Ammon's horn (tissue), 1 donor: ENCODE data around the gene GON7.

Source experiments
- DNase-seq: peaks from one replicate; pipeline ENCODE4 v3.0.0-alpha.2; 2016; ENCODE audit warnings: low spot score

Gene GON7

GRCh38 chr14:93156693-93157369, 50.0 kb downstream of the GON7 start:
- DNase-seq = no peak

DNA sequence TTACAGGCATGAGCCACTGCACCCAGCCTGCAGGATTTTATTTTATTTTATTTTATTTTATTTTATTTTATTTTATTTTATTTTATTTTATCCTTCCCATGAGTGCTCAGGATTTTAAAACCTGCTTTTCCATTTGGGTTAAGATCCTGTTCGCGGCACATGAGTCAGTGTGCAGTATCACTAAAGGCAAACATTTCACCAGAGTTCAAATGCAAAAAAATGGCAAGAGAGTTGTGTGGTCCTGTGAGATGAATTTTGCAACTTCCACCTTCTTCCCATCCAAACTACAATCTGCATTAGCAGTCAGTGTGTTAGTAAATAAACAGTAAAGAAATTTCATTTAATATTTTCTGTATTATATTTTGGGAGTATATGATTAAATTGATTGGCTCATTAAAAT, 51.2 kb downstream of the GON7 start:
- no peak for DNase-seq

DNA sequence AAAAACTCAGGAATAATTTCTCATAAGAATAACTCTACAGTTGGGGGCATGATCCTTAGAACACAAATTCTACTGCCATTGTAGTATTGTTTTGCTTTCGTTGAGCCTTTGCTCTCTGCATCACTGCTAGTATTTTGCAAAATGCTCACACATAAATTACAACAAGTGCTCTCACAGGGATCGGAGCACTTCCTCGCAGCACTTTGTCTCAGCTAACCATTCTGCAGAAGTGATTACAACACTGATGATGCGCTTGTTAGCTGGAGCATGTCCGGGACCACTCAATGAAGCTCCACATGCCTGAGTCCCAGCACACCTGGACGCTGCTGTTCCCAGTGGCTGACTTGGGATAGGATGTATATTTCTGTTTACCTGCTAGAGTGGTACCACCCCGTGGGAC, 53.7 kb downstream of the GON7 start:
- DNase-seq = no peak
